Right hindlimb (tissue), 1 donor: ENCODE data around the gene CLCN6.
"Not testable (repeated sequence)": the region's sequence is repeated elsewhere in the genome, so short reads cannot be mapped to it uniquely, and the experiment has no call there.

Experiments
- DNase-seq: peaks from one replicate; pipeline ENCODE4 v3.0.0-alpha.2; 2018

CLCN6 gene

DNA sequence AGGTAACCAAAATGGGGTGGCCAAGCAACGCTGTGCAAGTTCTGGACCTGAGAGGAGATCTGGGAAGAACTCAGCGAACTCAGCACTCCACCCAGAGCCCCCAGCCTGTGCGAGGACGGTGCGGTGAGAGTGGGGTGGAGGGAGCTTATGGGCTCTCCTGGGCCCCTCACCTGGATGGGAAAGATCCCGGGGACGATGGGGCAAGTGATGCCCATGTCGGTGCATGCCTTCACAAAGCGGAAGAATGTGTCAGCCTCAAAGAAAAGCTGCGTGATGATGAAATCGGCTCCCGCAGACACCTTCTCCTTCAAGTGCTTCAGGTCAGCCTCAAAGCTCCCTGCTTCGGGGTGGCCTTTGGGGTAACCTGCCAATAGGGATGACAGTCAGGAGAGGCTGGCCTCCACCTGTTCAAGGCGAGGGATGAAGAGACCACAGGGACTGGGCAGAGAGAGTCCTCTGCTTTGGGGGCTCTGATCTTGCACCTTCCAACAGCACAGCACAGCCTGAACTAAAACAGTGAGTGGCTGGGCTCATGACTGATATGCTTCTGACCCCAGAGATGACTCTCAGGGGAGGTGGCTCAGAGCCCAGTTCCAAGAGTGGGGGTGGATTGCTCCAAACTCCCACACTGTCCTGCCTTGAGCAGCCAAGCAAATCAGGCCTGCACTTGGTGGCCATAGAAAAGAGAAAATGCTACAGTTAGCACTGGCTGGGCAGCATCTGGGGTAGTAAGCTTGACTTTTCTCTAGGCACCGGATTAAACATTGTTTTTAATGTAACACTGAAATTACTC lies 9.8 kb upstream of the CLCN6 start:
- DNase-seq, result no peak

DNA sequence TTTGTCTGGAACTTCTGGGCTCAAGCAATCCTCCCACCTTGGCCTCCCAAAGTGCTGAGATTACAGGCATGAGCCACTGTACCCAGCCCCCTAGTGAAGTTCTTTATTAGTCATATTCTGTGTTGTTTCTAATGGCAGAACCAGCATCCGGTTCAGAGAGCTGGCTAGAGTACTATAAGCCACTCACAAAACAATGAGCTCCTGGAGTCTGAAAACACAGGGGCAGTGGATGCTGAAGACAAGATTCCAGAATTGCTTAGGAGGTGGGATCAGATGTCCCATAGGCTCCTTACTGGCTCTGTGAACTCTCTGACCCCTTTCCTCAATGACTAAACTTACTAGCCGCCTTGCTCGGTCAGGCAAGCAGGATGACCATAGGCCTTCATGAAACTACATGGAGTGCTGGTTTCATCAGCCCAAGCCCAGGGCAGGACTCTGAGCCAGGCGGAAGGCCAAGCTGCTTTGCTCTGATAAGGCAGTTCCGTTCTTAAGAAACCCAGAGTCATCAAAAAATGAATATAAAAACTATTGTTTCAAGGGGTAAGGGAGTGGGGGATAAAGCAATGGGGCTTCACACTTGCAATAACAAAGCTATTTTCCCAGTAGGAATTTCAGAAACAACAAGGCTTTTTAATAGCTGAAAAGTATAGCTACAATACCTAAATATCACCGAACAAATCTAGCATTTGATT lies 8.3 kb upstream of the CLCN6 start:
- no peak for DNase-seq

DNA sequence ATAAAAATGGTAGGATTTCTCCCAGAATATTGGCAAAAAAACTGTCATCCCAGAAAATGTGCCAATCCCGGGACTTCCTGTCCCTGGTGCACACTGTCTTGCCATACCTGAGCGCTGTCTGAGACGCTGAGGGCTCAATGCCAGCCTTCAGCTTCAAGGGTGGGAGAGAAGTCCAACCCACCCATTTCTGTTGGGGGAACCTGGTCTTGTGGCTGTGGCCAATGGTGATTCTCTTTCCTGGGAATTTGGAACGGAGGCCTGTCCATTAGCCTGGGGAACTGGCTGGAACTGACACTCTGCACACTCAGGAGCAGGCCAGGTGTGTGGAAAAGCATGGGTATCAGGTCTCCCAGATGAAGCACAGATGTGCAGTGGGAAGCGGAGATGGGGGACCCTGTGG lies 6.9 kb upstream of the CLCN6 start:
- no peak for DNase-seq

DNA sequence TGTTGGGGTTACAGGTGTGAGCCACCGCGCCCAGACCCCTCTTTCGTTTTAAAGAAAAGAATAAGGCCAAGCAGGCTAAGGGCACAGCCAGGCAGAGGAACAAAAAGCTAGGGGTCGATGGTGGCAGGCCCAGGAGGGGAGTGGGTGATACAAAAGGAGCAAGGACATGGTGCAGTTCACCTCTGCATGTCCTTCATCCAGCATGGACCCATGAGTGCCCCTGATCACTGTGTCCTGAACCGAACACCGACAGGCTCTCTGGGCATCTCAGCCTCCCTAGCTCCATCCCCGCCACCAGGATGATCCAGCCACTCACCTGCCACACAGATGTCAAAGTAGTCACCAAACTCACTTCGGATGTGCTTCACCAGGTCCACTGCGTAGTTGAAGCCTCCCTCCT lies 6.1 kb upstream of the CLCN6 start:
- no peak for DNase-seq

DNA sequence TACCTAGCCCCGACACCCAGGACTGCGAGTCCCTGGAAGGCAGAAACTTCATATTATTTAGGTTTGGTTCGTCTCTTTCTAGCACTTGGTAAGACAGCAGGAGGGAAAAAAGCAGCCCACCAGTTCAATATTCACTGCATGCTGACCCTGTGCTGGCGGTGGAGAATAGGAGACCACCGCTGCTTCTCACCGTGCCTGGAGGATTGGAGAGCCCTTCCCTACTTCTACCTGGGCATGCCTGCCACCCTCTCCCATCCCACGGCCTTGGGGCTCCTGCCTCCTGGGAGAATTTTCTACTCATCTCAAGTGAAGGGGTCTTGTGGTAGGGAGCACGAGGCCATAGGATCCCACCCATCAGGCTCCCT lies 5.6 kb upstream of the CLCN6 start:
- no peak for DNase-seq

DNA sequence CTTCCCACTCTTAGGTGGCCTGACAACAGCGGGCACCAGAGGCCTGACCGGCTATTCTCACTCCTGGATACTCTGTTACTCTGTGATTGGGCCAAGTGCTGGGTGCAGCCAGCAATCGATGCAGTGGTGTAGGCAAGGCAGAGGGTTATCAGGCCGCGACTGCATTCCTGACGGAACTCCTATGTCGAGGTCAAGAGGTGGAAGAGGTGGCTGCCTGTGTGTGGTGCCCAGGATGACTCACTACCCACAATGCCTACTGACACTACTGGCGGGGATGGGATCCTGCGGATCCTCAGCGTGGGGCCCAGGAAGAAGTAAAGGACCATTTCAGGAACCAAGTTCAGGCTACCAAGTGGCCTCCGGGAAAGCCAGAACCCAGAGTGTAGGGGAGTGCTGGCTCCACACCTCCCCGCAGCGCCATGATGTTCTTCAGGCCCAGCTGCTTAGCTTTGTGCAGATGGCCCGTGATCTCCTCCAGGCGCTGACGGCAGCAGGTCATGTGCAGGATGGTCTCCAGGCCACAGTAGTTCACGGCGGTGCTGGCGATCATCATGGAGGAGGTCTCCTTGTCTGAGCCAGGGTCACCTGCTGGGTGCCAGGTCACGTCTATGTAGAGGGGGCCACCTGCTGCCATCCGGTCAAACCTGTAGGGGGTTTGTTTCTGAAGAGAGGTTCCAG lies 5.1 kb upstream of the CLCN6 start:
- DNase-seq, result no peak

DNA sequence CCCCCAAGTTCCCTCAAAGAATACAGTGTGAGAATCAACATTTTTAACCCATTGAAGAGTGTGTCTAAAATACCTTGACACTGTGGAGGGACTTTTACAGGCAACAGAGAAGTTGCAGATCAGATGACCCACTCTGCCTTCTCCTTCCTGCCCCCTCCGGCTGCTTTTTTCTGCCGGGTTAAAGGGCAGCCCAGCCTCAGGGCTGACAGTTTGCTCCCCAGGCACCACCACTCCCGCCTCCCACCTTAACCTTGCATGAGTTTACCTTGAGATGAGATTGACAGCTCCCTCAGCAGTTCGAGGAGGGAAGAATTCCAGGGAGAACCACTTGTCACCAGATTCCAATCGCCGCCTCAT lies 3.4 kb upstream of the CLCN6 start:
- DNase-seq, result no peak

DNA sequence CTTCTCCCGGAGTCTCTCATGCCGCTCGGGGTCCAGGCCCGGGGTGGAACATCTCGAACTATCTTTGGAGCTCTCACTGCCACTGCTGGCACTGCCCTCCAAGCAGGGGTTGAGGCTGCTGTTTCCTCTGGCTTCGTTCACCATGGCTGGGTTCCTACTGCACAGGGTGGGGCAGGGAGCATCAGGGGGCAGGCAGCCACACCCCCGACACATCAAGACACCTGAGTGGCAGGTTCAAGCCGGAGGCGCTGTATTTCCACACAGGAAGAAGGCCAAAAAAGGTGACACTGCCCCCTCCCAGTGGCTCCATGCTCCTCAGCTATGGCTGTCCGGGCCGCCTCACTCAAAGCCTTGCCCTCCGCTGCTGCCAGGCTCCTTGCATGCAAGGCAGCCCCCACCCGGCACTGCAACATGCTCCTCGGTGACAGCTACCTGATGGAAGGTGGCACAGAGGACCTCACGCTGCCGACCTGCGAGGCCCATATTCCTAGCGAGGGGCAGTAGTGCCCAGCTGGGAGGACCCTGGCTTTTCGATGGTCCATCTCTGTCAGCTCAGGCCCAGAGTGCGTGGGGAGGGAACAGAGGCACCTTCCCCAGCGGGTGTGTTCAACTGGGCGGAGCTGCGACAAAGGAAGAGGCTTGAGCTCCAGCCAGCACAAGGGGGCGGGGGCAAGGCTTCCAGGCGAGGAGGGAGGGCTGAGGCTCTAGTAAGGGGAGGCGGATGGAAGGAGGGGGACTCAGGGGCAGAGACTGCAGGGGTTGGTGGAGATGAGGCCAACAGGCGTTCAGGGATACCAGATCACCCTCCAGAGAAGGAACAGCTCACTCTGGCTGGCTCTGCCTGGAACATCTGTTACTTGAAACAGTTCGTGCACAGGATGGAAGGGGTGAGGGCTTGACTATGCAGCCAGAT lies 2.8 kb upstream of the CLCN6 start:
- DNase-seq, result peak; percentile 95

DNA sequence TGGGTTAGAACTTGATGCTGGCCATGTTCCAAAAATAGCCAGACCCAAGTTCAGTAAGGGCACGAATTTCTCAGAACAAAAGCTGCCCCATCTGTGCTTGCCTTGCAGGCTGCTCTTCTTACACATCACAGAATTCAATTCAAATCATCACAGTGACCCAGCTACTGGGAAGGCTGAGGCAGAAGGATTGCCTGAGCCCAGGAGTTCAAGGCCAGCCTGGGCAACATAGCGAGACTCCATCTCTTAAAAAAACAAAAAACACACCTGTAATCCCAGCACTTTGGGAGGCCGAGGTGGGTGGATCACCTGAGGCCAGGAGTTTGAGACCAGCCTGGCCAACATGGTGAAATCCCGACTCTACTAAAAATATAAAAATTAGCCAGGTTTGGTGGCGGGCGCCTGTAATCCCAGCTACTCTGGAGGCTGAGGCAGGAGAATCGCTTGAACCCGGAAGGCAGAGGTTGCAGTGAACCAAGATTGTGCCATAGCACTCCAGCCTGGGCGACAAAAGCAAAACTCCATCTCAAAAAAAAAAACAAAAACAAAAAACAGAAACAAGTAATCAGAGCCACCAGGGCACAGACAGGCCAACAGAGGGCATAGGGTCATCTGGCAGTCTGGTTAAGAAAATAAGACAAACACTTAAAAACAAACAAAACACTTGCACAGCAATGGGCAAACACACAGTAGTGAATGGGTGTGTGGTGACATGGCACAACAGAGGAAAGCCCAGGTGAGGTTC lies 1.9 kb upstream of the CLCN6 start:
- DNase-seq, result not testable (repeated sequence)

DNA sequence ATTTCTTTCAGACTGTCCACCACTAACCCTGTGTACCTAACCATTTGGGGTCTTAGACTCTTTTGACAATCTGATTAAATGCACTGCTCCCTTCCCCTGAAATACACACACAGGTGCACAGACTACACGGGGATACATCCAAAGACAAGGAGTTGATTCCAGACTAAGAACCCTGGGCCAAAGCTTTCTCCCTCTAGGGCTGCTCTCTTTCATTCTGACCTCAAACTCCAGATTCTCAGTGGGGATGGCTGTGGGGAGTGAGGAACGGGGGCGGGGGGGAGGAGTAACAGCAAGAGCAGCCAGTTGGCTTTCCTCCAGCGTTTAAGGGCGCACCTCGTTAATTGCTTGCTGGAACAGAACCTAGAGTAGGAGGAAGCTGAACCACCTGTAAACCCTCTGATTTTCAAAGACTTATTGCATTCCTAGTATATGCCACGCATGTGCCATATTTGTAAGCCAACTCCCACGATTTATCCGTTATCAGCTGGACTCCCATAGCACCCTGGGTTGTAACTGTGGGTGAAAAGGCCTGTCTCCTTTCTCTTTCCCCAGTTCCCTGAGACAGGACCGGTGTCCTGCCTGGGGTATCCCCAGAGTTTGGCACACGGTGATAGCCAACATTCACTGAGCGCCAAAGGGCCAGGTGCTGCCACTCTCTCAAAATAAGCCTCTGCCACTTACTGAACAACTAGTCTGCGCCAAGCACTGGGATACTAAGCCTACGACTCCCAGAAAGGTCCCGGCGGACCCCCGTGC lies 1.1 kb upstream of the CLCN6 start:
- peak; percentile 46 for DNase-seq

DNA sequence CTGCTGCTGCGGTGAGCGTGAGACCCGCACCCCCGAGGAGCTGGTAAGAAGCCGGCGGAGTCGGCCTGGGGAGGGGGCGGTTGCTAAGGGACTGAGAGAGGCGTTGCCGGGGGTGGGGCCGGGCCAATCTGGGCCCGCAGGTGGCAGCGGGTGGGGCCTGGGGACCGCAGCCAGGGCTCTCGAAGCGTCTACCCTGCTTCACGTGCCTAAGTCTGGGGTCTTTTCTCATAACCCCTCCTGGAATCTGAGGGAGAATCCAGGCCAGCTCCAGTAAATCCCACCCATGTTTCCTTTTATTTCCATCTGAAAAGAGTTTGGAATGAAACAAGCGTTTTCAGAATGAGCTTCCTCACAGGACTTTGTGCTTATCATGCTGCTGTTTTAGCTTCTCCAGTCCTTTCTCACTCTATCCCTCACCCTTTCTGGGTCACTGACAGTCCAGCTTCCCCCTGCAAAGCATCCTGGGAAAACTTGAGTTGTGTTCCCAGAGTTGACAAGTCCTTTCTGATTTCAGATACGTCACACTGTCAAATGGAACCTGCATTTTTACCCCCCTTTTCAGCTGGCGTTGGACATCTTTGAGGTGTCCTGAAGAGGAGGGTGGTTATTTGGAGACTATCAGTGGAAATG lies 431 bp downstream of the CLCN6 start:
- DNase-seq, result no peak

DNA sequence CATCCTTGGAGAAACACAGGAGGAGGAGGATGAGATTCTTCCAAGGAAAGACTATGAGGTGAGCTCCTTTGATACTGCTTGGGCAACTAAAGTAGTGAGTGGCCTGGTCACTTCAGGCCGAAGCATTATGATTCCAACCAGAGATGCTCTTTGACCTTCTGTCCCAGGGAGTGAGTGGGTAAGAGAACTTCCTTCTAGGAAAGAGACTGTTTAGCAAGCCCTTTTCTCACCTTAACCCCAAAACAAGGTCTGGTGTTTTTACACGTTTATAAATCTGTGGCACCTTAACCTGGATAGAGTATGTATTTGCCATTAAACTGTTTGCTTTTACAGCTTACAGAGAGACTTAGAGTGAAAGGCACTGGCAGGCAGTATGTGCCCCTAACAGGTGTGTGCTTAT lies 1.1 kb downstream of the CLCN6 start:
- DNase-seq, result no peak

DNA sequence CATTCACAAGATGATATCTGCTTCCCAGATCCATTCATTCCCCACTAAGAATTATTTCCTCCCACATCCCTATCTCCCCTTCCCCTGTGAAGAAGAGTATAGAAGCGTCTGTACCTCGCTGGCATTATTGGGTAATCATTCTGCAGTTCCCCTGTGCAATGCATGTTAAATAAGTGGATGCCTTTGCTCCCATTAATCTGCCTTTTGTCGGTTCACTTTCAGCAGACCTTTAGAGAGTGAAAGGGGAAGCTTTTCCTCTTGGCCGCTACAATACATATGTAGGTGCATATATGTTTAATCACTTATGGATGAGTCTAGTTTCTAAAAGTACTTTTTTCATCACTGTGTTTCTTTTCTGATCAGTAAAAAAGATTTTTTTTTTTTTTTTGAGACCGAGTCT lies 7.0 kb downstream of the CLCN6 start:
- DNase-seq, result no peak

DNA sequence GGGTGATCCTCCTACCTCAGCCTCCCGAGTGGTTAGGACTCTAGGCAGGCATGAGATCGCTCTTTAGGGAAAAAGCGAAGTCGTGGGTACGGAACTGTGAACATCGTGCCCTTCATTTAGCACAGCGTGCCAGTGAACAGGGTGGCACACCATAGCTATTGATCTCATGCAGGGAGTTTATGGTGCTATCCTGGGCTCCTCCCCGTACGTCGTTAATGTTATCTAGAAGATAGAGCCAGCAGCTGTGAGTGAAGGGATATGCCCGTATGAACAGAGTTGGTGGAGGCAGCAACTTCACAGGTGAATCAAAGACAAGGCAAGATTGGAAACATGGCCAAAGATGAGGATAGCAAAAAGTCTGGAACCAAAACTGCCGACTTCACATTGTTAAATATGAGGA lies 11.2 kb downstream of the CLCN6 start:
- no peak for DNase-seq

DNA sequence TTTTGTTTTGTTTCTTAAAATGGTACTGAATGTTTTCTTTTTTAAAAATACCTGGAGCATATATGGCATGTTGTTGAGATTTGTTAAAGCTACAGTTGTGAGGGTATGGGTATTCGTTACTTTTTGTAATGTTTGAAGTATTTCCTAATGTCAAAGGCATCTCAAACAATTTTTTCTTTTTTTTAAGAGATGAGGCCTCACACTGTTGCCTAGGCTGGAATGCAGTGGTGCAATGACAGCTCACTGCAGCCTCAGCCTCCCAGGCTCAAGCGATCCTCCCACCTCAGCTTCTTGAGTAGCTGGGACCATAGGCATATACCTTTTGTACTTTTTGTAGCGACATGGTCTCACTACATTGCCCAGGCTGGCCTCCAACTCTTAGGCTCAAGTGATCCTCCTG lies 16.1 kb downstream of the CLCN6 start:
- no peak for DNase-seq

DNA sequence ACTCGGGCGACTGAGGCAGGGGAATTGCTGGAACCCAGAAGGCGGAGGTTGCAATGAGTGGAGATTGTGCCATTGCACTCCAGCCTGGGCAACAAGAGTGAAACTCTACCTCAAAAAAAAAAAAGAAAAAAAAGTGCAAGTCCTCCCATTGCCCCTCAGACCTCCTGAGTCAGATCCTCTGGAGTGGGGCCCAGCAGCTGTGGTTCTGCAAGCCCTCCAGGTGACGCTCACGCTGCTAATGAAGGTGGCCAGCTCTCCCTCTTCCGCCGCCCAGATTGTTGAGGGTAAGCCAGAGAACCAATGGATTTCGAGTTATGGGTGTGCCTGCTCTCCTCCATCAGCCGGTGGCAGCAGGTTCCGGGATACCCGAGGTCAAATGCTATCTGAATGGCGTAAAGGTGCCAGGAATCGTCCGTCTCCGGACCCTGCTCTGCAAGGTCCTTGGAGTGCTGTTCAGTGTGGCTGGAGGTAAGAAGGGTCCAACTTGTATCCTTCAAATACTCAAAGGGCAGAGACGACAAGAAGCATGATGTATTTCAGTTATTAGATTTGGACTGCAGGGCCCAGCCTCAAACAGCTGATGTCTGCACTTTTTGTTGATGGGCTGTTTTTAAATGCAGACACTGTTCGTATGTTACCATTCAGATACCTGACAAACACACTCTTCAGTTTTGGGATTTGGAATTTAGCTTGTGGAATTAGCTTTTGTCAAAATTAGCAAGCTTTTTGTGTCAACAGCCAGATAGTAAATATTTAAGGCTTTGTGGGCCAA lies 17.6 kb downstream of the CLCN6 start:
- DNase-seq, result no peak

DNA sequence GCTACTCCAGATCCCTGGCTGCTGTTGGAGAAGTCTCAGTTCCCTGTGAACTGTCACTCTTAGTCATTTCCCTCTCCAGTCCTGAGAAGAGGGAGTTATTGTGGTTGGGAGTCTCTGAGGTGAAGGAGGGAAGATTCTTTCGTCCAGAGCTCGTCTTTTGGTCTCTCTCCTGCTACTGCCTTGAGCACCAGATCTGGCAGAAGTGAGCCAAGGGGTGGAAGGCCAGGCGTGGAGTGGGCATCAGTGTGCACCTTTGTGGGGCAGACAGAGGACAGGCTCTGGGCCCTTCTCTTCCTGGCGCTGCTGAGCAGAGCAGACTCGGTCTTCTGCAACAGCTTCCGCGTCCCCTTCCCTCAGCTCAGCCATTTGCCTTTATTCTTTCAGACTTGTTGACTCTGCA lies 19.1 kb downstream of the CLCN6 start:
- no peak for DNase-seq

DNA sequence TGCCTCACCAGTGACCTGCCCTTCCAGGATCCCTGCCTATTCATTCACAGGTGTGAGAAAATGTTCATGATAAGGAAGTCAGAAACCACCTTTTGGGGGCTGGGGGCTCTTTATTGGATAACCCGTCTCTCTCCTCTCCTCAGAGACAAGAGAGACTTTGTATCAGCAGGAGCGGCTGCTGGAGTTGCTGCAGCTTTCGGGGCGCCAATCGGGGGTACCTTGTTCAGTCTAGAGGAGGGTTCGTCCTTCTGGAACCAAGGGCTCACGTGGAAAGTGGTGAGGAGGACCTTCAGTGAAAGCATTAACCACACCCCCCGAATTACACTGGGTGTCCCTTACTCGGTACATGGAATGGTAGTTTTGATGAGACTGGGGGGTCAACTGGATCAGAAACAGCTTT lies 21.0 kb downstream of the CLCN6 start:
- DNase-seq, result no peak

DNA sequence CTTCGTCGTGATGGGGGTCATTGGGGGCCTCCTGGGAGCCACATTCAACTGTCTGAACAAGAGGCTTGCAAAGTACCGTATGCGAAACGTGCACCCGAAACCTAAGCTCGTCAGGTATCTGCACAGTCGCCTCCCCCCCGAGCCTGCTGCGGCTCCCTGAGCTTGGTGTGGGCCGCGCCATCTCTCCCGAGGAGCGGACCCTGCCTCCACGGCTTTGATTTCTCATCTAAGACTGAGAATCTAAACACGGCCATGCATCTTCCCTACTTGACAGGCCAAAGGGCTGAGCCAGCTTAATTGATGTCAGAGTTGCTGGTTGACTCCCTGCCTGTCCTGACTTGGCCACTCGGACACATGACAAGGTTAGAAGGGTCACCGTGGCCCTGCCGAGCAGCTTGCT lies 22.5 kb downstream of the CLCN6 start:
- DNase-seq, result no peak

DNA sequence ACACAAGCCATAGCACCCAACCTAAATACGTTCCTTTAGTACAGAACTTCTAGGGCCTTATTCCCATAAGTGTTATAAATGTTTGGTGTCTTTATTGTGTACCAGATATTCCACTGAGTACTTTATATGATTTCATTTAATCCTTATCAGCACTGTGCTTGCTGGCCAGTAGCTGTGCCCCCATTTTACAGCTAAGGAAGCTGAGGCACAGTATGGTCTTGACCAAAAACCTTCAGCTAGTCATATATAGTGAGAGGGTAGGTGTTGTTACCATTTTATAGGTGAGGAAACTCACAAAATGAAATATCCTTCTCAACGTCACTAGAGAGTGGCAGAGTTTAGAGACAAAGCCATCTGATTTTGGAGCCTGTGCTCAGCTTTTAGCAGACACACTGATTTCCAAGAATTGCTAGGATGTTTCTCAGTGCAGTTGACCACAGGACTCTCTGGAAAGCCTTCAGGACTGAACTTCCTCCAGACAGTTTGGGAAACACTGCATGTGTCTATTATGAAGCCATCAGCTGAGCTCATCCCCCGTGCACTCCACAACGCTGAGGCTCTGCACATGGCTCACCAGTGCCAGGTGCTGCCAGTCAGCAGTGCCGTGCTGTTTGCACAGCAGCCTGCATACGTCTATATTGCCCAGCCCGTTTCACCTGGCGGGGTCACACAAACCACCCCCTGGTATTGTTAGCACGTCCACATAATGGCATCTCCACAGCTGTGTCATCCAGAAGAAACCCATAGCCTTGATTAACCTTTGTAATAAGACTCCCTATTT lies 26.1 kb downstream of the CLCN6 start:
- no peak for DNase-seq
